Activated gamma-delta T cell (primary cell): ENCODE data around the gene GNG10.
"Not testable (repeated sequence)": the region's sequence is repeated elsewhere in the genome, so short reads cannot be mapped to it uniquely, and the experiment has no call there.

Experiments used
- DNase-seq: peaks from one replicate; lab custom pipeline; 2025; lab: John Stamatoyannopoulos, UW

Gene GNG10

DNA sequence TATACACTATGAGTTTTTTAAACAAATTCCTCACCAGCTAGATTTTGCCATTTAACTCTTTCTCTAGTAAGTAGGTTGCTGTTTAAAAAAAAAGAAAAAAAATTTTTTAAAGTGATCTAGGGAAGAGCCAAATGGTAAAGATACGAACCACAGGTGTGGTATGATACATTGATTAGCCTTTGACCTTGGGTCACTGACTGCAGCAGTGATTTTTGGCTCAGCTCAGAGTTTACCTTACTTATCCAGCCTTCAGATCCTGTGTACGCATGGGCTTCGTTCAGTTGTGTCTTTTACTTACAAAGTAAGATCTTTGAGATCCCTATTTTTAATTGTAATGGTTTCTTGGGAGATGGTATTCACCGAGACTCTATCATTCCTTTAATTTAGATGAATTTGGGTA, 12.4 kb upstream of the GNG10 start:
- DNase-seq: no peak

DNA sequence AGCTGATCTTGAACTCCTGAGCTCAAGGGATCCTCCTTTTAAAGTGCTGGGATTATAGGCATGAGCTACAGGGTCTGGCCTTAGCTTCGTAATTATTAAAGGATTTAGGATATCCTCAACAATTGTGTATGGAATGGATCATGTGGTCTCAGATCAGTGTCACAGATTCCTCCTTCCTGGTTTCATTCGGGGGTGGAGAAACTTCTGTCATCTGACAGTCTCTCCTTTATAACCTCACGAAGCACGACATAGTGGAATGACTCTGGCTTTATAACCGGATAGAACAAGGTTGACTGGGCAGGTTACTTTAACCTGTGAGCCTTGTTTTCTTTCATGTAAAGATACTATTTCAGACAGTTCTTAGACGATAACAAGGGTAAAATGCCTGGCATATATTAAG, 4.4 kb upstream of the GNG10 start:
- no peak for DNase-seq

GRCh38 chr9:111658943-111659342, 2.5 kb upstream of the GNG10 start:
- DNase-seq: no peak

GRCh38 chr9:111659691-111660090, 1.7 kb upstream of the GNG10 start:
- DNase-seq: no peak

DNA sequence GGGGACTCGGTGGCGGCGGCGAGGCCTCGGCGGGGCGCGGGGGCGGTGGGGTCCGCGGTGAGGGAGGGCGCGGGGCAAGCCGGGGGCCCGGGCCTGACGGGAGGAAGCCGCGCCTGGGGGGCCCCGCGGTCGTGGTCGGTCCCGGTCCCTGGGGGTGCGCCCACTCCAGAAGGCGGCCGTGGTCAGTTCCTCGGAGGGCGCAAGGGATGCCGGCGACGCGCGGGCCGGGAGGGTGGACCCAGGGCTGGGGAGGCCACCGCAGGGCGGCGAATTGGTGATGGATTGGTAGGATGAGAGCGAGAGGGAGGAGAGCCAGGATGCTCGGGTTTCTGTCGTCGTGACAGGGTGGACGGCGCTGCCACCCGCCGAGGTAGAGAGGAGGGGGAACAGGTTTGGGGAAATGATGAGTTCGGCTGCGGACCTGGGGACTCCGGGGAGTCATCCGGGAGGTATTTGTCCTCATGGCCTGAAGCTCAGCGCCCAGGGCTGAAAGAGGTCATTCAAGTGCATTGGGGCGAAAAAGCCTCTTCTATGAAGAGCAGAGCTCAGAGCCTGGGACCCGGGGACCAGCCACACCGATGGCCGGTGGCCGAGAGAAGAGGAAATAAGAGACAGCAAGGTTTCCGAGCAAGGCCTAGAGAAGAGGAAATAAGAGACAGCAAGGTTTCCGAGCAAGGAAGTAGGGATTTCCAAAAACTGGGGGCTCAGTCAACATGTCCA, 557 bp downstream of the GNG10 start:
- DNase-seq: no peak

DNA sequence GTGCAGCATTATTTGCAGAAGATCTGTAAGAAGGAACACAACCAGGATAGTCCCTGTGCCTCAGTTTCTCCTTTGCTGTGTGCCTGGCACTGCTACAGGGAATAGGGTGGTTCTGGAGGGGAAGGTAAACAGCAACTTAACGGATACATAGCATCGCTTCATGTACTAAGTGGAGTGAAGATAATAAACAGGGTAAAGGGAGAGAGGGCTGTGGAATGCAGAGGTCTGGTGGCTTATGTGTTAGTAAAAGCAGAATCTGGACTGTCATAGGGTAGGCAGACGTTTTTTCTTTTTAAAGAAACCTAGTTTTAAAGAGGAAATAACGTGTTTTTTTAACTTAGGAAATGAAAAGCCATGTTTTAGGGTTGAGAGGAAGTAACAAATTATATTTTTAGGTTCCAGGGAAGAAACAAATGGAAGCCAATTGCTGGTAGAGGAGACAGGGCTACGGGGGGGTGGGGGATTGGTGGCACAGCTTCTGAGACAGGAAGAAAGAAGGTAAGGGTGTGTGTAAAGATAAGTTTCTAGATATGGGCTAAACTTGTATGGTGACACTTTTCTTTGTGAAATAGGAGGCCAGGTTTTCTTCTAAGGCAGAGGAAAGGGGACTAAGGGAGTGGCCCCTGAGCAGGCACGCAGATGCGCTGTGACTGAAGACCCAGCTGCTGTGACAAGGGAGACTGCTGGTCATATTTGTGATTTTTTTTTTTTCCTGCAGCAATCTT, 1.3 kb downstream of the GNG10 start:
- no peak for DNase-seq

DNA sequence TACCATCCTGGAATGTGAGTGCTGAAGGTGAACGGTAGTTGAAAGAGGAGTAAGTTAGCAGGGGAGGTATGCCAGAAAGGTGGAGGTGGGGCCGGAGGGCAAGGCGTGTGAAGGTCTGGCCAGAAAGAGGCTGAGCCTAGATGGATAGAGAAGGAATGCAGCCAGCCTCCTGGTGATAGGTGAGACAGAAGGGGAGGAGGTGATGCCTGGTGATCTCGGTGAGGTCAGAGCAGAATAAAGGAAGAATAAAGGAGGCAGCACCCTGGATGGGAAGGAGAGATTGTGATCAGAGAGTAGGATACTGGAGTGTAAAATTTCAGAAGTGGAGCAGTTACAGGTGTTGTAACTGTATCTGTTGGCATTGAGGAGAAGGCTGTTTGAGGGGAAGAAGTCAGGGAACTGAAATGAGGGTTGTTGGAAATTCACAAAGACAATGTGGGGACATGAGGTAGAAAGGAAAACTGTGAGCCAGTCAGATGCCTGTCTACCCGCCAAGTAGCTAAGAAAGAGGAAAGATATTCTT, 2.0 kb downstream of the GNG10 start:
- DNase-seq: no peak

DNA sequence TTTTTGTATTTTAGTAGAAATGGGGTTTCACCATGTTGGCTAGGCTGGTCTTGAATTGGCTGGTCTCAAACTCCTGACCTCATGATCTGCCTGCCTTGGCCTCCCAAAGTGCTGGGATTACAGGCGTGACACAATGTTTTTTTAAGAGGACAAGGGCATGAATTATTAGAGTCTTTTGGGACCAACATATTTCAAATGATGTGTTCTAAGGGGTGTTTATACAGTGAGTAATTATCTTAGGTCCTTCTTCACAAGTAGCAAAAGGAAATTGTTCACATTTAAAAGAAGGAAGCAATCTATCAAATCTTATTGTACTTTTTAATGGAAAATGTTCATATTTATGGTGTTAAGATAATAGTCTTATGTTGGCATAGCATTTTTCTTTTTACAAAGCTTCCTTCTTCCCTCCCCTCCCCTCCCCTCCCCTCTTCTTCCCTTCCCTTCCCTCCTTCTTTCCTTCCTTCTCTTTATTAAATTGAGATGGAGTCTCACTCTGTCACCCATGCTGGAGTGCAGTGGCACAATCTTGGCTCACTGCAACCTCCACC, 6.7 kb downstream of the GNG10 start:
- DNase-seq: no peak

GRCh38 chr9:111668601-111669000, 7.2 kb downstream of the GNG10 start:
- not testable (repeated sequence) for DNase-seq

GRCh38 chr9:111674319-111674718, 12.9 kb downstream of the GNG10 start:
- no peak for DNase-seq

- DNase-seq: no peak
These were observed 14.7 kb downstream of the GNG10 start for GRCh38 chr9:111676116-111676515.

DNA sequence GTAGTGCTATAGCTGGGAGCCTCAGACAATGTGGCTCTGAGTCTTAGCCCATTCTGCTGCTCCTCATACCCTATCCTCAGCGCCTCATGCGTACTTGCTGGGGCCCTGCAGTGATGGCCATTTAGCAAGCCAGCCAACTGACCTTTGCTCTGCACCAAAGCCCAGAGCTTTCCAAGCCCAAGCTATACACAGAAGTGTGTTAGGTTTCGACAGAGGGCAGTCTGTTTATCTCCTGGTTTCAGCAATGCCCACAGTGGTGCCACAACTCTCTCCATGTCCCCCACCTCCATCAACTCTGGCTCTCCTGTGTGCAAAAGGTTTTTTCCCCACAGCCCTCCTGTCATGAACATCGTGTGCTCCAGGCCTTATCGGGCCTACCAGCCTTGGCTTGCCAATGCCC, 16.9 kb downstream of the GNG10 start:
- no peak for DNase-seq

GRCh38 chr9:111679199-111679598, 17.8 kb downstream of the GNG10 start:
- DNase-seq: no peak

- DNase-seq: no peak
These were observed 22.0 kb downstream of the GNG10 start for GRCh38 chr9:111683392-111683791.

- DNase-seq: no peak
These were observed 30.4 kb downstream of the GNG10 start for GRCh38 chr9:111691672-111692329.

DNA sequence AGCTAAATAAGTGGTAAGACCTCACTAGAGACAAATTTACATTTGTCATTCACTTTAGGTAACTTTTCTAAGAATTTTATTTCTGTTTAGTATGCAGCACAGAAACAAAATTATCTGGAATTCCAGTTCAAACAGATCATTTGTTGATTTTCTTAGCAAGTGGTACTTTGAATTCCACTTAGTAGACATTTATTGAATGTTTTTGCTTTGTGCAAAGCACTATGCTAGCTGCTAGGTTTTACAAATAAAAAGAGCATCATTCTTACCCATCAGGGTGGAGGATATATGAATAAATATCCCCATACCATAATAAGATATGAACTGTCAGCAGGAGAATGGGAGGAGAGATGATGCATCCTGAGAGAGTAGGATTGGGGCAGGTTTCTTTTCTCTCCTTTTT, 35.4 kb downstream of the GNG10 start:
- no peak for DNase-seq

DNA sequence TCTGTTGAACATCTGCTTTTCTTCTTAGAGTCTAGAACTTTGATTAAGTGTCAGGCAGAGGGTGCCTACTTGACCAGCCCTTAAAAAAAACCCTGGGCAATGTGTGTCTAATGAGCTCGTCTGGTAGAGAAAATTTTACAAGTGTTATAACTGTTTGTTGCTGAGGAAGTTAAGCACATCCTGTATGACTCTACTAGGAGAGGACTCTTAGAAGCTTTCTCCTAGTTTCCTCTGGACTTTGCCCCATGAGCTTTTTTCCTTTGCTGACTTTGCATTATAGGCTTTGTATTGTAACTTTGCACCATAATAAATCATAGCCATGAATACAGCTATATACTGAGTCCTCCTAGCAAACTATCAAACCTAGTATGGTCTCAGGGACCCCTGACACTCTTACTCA, 39.4 kb downstream of the GNG10 start:
- DNase-seq: no peak

DNA sequence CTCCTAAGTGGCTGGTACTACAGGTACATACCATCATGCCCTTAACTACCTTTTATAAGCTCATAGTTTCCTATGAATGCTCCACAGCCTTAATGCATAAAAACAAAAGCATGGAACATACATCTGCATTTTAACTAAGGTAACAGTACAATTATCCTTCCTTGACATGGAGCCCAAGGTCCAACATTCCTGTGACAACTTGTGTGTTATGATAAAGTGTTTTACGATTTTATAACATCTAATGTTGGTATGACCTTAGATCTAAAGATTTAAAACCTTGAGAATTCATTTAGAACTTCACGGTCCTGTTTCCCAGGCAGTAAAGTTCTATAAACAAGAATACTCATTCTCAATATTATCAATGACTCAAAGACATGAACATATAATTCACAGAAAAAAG, 43.1 kb downstream of the GNG10 start:
- DNase-seq: no peak

- DNase-seq: no peak
These were observed 50.1 kb downstream of the GNG10 start for GRCh38 chr9:111711548-111711947.

DNA sequence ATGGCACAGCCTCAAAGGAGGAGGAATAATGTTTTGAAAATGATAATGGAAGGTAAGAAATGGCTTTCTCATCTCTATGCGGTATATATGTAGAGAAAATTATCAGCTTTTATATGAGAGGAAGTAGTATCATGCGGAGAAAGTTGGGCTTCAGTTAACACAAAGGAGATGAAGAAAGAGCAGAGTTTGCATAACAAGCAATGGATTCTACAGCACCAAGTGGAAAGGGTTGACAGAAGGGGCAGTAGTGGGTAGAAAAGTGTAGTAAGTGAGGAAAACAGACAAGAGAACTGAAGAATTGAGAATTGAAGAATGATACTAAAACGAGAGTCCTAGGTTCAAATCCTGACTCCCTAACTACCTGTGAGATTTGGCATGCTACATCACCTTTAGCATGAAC, 51.0 kb downstream of the GNG10 start:
- DNase-seq: no peak

- no peak for DNase-seq
These were observed 54.1 kb downstream of the GNG10 start for GRCh38 chr9:111715471-111715870.

DNA sequence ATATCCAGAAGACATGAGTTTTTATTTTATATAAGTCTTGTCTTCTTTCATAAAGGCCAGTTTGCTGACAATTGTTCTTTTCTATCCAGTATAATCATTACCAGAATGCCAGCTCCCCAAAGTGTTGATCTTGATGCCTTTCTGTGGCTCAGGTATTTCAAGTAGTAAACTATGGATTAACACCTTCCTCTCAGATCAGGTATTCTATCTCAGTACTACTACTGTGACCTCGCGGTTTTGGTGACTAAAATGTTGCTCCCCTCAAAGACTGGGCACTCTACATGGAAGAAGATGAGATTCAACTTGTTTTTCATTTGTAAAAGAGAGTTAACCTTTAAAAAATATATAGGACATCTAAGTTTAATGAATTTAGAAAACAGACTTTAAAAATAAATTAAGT, 58.1 kb downstream of the GNG10 start:
- DNase-seq: no peak
